GM18520 (cell line): ENCODE data around the gene TMEM234.
"Not testable (repeated sequence)": the region's sequence is repeated elsewhere in the genome, so short reads cannot be mapped to it uniquely, and the experiment has no call there.

Experiments used
- ATAC-seq: cut with Tn5 transposase; IDR thresholded peaks from one replicate; pipeline ENCODE4 v1.9.1; 2021; ENCODE audit not compliant: unreplicated experiment

Gene TMEM234

DNA sequence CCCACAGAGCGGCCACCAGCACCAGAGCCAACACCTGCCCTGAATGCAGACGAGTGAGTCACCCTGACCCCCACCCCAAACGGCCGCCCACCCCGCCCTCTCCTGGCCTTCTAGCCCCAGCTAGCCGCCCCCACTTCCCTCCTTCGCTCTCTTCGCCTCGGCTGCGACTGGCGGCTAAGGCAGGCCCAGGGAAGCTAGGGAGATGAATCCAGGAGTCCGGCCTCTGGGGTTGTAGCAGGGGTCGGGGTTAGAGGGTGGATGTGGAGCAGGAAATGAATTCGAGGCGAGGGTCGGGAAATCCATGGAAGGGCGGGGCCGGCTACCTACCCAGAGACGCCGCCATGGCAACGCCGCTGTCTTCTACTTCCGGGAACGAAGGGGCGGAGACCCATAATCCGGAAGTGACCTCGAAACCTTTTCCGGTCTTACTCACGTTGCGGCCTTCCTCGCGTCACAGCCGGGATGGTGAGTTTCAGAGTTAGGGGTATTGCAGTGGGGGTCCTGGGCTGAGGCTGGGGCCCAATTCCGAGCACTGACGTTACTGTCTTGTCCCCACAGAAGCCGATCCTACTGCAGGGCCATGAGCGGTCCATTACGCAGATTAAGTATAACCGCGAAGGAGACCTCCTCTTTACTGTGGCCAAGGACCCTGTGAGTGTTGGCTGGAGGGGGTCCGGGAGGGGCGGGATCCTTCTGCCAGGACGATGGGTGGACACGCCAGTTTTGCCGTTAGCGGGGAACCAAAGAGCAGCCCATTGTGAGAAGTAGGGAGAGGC lies at the start of gene TMEM234, which contains the start of gene EIF3I:
TMEM234 (minus strand) TSS at position 374 of the 776 bp plus-strand sequence; CDS start at position 343, 31 bp downstream.
EIF3I (plus strand) TSS at position 428 of the 776 bp plus-strand sequence; CDS start at position 463, 35 bp downstream.
- peak; percentile 86 for ATAC-seq

DNA sequence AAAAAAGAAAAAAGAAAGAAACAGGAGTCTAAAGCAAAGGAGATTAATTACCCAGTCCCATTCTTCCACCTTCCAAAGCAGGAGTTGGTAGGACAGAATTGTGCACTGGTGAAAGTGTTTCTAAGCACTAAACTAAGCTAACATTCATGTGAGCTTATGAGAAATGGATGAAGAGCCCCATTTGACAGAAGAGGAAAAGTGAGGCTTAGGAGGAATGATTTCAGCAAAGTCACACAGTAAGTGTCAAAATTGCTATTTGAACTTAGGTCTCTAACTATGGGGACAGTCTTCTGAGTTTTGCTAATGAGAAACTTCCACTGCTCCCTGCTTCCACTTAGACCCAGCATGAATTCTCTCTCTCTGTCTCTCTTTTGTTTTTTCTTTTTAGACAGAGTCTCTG lies 47.6 kb upstream of the TMEM234 start:
- no peak for ATAC-seq

DNA sequence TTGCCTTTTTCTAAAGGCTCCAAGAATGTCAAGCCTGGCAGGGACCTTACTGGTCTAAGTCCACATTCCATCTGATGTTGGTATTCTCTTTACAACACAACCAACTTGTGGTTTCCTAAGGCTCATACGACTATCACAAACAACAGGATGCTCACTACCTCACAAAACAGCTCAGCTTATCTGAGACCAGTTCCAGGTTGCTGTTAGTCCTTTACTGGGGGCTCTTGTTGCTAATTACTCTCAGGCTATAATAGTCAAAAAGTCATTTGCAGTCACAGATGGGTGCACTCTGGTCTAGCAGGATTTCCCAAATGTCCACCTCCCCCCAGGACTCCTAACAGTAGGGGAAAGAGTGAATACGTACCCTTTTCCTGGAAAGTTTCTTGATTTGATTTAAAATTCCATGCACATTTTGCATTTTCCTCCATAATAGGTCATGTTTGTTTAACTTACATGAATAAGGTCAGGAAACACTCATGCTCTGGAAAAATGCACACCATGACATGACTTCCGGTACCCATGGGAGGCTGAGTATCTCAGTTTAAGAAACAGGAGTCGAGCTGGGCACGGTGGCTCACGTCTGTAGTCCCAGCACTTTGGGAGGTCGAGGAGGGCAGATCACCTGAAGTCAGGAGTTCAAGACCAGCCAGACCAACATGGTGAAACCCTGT lies 44.9 kb upstream of the TMEM234 start:
- no peak for ATAC-seq

DNA sequence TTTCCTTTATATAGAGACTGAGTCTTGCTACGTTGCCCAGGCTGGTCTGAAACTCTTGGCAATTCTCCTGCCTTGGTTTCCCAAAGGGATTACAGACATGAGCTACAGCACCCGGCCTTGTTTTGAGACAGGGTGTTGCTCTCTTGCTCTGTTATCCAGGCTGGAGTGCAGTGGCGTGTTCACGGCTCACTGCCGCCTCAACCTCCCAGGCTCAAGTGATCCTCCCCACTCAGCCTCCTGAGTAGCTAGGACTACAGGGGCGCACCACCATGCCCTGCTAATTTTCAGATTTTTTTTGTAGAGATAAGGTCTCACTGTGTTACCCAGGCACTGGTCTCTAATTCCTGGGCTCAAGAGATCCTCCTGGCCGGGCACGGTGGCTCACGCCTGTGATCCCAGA lies 43.7 kb upstream of the TMEM234 start:
- ATAC-seq = no peak

DNA sequence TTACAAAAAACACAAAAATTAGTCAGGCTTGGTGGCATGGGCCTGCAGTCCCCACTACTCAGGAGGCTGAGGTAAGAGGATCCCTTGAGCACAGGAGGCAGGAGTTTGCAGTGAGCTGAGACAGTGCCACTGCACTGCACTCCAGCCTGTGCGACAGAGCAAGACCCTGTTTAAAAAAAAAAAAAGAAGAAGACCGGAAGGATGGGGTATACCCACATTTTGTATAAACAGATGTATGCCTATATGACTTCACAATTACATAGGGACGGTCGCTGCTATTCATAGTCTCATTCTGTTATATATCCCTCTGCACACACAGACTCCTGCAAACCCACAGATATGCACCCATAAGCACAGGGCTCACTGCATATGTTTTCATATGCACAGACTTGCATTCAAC lies 41.6 kb upstream of the TMEM234 start:
- ATAC-seq = no peak

DNA sequence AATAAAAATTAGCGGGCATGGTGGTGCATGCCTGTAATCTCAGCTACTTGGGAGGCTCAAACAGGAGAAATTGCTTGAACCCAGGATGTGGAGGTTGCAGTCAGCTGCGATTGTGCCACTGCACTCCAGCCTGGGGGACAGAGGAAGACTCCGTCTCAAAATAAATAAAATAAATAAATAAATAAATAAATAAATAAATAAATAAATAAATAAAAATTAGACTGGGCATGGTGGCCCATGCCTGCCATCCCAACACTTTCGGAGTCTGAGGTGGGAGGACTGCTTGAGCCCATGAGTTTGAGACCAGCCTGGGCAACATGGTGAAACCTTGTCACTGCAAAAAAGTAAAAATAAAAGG lies 41.1 kb upstream of the TMEM234 start:
- ATAC-seq = not testable (repeated sequence)

DNA sequence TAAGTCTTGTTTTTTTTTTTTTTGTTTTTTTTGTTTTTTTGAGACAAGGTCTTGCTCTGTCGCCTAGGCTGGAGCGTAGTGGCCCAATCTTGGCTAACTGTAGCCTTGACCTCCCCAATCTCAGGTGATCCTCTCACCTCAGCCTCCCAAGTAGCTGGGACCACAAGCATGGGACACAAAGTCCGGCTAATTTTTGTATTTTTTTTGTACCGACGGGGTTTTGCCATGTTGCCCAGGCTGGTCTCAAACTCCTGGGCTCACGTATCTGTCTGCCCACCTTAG lies 35.0 kb upstream of the TMEM234 start:
- no peak for ATAC-seq

DNA sequence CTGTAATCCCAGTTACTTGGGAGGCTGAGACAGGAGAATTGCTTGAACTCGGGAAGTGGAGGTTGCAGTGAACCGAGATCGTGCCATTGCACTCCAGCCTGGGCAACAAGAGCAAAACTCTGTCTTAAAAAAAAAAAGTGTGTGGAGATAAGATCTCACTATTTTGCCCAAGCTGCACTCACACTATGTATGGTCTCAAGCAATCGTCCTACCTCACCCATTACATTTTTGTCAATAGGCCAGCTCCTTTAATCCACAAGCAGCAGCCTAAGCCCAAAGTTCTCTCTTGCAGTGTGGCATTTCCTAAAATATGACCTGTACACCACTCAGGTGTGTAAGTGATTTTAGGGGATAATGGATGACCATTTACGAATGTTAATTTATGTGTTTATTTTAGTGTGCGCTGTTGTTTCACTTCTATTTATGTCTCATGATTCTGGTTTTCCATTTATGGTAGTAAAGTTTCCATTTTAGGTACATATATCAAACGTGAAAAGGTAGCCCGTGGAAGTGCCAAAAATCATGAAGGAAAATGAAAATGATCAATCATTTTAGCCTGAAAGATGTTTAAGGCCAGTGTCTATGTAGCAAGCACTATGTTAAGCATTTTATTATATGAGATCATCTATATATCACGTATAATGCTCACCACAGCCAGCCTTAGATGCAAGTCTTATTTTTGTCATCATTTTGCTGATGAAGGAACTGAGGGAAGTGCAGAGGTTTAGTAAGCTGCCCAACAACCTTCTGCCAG lies 34.5 kb upstream of the TMEM234 start:
- ATAC-seq = no peak

DNA sequence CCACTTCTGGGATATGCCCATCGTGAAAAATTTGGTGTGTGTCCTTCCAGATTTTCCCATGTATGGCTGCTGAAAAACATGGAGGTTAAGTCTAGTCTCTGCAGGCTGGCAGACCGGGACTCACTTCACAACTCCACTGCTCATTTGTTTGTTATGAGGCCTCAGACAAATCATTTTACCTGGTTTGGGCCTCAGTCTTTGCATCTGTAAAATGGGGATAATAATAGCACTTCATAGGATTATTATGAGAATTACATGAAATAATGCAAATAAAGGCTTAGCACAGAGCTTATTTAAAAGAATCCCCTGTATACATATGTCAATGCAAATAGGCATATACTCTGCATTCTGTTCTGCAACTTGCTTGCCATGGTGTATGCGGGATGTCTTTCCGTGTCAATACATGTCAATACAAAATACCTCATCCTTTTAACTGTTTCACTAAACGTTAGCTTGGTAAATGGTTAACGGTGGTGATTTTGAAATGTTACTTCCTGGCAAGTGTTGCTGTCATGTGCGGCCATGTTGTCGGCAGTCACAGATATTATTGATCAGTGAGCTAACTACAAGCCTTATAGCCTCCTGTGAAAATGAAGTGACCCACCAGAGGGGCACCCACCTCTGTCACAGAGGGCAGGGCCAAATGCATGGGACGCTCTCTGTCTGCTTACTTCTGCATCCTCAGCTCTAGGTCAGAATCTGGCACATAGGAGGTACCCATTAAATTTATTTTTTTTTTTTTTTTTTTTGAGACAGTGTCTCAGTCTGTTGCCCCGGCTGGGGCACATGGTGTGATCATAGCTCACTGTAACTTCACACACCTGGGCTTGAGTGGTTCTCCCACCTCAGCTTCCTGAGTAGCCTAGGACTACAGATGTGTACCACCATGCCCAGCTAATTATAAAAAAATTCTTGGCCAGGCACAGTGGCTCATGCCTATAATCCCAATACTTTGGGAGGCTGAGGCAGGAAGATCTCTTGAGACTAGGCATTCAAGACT lies 33.2 kb upstream of the TMEM234 start:
- no peak for ATAC-seq

DNA sequence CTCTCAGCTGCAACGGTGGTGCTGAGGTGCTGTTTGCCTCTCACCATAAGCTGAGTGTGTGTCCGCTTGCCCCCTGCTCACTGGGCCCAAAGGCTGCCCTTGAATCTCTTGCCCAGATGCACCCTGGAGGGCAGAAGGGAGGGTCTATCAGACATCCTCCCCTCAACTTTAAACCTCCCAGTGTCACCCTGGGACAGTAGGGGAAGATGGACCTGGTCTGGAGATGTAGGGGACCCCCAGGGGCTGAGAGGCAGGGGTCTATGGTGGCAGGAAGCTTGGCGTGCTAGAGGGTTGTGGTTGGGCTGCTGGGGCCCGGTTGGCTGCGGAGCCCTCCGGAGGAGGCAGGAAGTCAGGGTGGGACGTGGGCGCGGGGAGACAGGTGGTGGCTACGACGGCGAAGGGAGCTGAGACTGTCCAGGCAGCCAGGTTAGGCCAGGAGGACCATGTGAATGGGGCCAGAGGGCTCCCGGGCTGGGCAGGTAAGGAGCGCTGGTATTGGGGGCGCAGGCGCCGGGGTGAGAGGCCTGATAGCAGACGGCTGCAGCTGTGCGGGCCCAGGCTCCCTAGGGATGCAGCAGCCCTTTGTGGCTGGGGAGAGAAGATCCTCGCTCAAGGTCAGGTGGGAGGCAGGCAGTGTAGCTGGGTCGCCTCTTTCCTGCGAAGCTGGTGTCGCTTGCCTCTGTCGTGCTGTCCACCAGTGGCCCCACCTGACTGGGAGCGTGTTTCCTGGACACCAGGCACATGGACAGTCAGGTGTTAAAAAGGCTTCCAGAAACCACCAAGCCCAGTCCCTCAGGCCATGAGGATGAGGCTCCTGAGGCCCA lies 29.0 kb upstream of the TMEM234 start, which contains the start of gene LCK:
LCK (plus strand) TSS at position 373 of the 824 bp plus-strand sequence. CDS start 23,065 bp downstream, outside the sequence.
- ATAC-seq = no peak

DNA sequence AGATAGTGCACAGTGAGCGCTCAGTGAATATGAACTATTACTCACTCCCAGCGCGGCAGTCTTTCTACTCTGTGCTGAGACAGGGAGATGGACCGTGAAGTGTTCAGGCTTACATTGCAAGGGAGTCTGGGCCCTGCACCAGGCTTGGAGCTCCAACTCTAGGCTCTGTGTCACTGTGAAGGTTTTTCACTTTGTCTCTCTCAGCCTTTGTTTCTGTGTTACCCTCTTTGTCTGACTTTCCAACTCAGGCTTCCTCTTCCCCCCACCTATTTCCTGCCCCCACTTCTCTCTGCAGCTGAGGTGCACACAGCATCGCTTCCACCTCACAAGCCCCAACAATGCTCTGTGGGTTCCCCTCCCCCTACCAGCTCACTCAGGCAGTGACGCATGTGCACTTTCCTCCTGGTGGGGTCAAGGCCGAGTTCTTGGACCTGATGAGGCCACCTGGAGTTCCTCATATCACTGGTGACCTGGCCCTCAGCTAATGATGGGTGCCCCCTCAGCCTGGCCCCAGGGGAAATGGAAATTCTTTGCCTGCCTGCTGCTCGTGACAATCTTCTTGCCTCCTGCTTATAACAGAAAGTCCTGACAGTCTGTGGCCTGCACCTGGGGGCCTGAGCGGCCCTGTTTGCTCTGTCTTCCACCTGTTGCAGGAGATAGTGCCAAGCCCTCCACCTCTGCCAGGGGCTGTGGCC lies 27.8 kb upstream of the TMEM234 start:
- peak; percentile 36 for ATAC-seq

DNA sequence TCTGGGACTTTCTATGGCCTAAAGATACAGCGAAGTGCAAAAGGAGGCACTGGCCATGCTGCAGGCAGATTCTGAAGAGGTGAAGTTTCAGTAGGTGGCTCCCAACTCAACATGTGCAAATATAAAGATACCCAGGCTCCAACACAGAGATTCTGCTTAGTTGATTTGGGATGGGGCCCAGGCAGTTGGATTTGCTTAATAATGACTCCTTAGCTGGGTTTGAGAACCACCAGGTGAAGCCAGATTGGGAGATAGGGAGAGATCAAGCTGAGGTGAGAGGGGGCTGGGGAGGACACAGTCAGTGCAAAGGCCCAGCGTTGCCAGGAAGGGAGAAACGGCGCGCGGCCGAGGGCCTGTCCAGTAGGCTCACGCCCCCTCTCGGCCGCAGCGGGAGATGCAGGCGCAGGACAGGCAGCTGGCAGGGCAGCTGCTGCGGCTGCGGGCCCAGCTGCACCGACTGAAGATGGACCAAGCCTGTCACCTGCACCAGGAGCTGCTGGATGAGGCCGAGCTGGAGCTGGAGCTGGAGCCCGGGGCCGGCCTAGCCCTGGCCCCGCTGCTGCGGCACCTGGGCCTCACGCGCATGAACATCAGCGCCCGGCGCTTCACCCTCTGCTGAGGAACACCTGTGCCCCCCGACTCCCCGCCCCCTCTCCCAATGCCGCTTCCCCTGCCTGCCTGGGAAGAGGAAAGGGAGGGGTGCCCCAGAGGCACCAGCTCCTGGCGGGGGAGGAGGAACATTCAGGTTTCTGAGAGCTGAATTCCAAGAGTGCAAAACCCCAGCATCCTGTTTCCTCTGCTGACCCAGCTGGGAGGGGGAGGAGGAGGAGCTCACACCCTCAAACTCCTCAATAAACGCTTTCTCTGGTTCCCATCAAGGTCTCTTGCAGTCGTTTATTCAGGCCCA lies 26.1 kb upstream of the TMEM234 start:
- no peak for ATAC-seq

DNA sequence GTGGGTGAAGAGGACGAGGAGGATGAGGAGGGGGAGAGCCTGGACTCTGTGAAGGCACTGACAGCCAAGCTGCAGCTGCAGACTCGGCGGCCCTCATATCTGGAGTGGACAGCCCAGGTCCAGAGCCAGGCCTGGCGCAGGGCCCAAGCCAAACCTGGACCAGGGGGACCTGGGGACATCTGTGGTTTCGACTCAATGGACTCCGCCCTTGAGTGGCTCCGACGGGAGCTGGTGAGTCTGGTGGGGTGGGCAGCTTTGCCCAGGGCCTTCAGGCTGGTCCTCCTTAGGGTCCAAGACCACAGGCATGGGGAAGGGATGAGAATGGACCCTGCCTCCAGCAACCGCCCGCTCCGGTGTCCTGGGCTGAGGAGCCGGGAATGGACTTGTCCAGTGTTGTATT lies 25.3 kb upstream of the TMEM234 start:
- no peak for ATAC-seq

DNA sequence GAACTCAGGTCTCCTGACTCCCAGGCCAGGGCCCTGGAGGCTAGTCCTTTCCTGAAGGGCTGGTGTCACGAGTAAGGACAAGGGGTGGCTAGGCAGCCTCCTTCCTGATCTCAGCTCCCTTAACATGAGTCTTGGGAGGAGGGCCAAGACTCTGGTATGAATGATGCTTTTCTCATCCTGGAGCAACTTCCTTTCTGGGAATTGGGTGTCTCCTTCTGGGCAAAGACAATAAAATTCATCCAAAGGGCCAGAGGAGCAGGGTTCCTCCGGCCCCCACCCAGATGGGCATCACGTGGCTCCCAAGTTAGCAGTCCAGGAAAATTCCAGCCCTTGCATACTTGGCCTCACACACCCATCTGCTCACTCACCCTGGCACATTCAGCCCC lies 24.7 kb upstream of the TMEM234 start, which contains the start of gene FAM167B:
FAM167B (plus strand) TSS at position 335 of the 386 bp plus-strand sequence. CDS start 200 bp downstream, outside the sequence.
- no peak for ATAC-seq

DNA sequence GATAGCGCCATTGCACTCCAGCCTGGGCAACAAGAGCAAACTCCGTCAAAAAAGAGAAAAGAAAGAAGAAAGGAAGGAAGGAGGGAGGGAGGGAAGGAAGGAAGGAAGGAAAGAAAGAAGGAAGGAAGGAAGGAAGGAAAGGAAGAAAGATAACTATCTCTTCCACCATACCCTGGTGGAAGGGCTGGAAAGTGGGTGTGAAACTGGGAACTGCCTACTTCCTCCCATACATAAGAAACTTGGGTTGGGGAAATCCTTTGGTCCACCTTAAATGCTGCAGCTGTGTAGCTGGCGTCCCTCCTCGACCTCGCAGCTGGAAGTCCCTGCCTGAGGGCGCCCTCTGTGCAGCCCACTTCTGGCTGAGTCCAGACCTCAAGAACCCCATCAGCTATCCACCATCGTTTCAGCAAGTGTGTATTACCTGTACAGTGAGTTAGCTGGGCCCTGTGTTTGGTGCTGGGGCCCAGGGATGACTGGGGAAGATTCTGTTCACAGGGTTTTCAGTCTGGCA lies 20.2 kb upstream of the TMEM234 start:
- no peak for ATAC-seq

DNA sequence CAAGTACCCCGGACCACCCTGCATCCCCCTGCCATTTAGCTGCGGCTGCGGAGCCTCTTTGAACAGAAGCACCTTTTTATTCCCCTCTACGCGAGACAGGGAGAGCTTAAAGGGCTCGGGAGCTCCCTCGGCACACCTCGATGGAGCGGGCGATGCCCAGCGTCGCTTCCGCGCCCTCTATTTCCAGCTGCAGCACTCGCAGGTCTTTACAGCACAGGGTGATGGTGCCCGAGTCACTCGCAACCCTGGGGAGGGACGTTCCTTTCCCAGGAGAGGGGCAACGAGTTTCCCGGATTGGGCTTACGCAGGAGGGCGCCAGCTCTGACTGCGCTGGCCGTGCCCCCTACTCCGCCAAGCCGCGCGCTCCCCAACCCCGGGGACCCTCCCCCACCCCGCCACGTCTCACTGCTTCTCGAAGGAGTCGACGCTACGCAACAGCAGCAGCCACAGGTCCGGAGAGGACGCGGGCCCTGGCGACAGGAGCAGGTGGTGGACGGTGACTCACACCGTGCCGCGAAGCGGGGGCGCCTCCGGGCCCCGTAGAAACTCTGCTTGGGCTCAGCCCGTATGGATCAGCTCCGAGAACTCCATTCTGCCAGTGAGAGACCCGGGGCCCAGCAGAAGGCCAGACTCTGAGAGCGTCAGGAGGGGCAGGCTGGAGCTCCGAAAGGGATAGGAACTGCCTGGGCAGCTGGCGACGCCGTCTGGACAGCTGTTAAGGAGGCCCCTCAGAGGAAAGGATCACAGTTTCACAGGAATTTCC lies 19.0 kb upstream of the TMEM234 start:
- no peak for ATAC-seq
